Stimulated activated CD8-positive, alpha-beta memory T cell treated with anti-CD3 and anti-CD28 coated beads, Interleukin-7, amount 100 ng/mL, for 4 hours (primary cell): ENCODE results near the gene NOP14.

Experiments
- DNase-seq, 2 donors: peaks; one replicate each; pipeline ENCODE4 v3.0.0-alpha.2; 2020; ENCODE audit warnings: low read depth in 2 of 2

Gene NOP14

GRCh38 chr4:2914256-2915126 lies 48.7 kb downstream of the NOP14 start:
- no peak for DNase-seq

GRCh38 chr4:2913168-2913567 lies 50.0 kb downstream of the NOP14 start:
- DNase-seq = no peak

DNA sequence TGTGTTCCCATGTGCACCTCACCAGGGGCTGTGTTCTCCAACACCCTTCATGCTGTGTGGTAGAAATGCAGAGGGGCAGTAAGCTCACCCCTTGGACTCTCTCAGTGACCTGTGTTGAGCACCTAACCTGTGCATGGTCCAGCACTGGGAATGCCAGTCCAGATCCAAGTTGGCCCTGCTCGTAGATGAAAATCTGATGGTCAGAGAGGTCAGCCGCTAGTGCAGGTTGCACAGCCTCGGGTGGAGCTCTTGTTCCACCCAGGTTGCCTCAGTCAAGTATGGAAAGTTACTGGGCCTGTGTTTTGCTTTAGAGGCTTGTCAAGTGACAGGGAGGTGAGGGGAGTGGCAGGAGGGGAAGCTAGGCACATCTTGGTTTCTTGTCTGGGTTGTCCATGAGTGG lies 51.3 kb downstream of the NOP14 start:
- no peak for DNase-seq

DNA sequence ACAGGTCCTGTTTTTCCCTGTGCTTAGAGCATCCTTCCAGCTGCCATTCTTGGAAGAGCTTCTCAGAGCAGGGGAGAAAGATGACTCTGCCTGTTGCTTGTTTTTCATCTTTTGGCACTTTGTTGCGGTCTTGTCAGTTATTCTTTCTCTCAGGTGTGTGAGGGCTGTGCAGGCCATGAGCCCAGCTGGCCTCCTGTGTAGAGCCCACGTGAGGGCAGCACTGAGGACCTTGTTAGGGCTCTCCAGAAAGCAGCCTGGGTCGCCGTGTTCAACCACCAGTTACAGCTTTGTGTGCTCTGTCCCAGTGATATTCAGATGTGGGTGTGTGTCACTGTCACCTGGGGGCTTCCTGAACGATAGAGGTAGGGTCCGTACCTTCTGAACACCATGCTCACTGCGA lies 52.8 kb downstream of the NOP14 start:
- no peak for DNase-seq

- no peak for DNase-seq
These were observed 53.6 kb downstream of the NOP14 start for GRCh38 chr4:2909583-2909982.

GRCh38 chr4:2908686-2909085 lies 54.5 kb downstream of the NOP14 start:
- DNase-seq = no peak

DNA sequence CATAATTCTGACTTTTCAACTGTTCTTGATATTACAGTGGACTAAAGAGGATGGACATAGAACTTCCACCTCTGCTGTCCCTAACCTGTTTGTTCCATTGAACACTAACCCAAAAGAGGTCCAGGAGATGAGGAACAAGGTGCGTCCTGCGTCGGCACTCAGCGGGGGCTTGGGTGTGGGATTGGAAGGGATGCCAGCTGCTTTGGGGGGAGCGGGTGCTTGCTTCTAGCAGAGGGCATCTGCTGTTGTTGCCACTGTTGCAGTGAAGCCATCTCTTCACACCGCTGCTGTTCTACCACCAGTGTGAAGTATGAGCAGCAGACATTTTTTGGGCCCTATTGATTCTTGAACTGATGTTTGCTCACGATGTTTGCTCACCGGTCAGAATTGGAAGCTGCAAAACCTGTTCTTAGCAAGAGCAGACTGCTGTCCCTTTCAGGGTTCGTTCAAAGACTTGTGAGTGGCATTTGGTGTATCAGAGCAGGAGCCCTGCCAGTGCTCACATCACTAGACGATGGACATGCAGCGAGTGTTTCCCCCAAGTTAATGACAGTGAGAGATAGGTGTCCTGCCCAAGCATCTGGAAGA lies 55.4 kb downstream of the NOP14 start:
- DNase-seq = no peak

- DNase-seq = no peak
These were observed 56.0 kb downstream of the NOP14 start for GRCh38 chr4:2907226-2907625.

- no peak for DNase-seq
These were observed 57.0 kb downstream of the NOP14 start for GRCh38 chr4:2906218-2906617.

- DNase-seq = no peak
These were observed 57.7 kb downstream of the NOP14 start for GRCh38 chr4:2905544-2905943.

DNA sequence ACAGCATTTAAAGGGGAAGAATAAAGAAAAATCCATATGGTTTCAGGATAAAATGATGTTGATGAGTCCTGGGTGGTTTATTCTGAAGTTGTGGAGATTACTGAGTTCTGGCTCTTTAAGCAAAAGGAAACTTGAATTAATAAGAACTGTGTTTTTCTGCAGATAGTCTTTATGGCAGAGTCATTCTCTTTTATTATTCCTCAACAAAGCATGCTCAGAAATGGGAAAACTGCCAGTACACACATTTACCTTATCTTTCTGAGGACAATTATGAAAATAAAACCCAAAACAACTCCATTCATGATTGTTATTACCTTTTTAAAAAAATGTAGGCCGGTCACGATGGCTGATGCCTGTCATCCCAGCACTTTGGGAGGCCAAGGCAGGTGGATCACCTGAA lies 61.1 kb downstream of the NOP14 start:
- no peak for DNase-seq

DNA sequence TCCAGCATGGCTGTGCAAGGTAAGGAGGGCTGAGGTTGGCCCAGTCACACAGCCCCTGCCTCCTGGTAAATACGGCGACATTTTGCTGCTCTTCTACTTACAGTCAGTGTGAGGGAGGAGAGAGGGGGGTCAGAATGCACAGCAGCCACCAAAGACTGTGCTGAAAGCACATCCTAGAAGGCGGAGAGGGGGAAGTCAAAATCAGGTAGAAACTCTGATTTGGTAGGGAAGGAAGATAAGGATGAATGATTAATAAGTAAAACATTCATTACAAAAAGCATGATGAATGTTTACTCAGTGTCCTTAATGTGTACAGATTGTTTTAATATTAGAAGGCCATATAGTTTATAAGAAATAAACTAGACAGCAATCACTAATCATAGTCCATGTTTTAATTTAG lies 62.0 kb downstream of the NOP14 start:
- no peak for DNase-seq

- DNase-seq = no peak
These were observed 62.5 kb downstream of the NOP14 start for GRCh38 chr4:2900741-2901140.

DNA sequence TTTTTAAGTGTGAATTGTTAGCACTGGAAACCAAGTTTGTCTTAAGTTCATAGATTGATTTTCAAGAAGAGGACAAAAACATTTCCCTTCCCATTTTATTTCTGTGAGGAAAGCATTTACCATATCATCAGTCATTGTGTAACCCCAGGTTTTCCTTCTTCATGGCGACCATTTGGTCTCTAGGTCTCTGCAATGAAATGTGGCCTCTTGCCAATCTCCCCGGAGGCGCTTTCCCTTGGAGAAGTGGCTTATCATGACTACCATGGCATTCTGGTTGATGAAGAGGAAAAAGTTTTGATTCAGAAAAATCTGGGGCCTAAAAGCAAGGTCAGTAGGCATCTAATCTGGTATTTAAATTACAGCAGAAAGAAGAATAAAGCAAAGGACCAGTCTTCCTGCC lies 65.2 kb downstream of the NOP14 start:
- no peak for DNase-seq

DNA sequence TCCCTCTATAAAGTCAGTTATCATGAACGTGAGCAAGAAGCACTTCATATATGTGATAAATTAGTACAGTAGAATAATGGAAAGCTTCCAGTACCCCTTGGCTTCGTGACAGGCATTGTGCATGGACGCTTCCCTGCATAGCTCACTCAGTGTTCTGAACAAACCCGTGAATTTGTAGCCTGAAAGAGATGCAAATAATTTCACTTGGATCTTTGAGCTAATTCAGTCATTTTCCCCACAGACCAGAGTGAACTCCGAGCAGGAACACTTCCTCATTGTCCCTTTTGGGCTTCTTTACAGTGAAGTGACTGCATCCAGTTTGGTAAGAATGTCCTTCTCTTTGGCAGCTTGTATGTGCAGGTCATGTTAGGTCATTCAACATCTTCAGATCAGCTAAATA lies 69.4 kb downstream of the NOP14 start:
- DNase-seq = no peak

DNA sequence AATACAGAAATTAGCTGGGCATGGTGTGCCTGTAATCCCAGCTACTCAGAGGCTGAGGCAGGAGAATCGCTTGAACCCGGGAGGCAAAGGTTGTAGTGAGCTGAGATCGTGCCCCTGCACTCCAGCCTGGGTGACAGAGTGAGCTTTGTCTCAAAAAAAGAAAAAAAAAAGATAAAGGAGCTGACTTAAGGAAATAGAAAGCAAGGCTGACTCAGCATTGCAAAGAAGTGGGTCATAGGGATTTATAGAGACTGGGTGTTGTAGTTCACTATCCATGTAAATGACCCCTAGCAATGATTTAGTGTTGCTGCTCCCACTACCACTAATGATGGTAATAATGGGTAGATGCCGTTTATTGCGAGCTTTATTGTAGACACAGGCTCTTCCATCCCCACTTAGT lies 71.9 kb downstream of the NOP14 start:
- DNase-seq = no peak

DNA sequence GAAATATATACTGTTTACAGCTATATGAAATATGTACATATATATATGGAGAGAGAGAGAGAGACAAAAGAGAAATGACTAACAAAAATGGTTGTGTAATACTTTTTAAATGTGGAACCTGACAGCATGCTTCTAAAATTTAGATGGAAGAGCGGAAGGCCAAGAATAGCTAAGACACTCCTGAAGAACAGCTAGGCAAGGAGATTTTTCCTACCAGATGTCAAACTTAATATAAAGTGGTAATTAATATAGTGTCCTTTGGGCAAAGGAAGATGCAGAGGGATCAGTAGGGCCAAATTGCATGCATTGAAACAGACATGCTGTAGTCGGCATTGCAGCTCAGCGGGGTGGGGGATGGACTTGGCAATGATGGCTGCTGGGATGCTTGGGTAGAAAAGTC lies 74.3 kb downstream of the NOP14 start:
- DNase-seq = no peak
